A549 (cell line): ENCODE results near the gene RAB29. TPM values are rescaled to one million over a fixed set of nuclear protein-coding genes. Genes with fewer than 3 reads are reported as not detected.

Source experiments
- ATAC-seq, 2 experiments: fragments of 200-7000 bp in 1 of 2; fragments of >200 bp in 1 of 2; cut with Nextera tagmentation in 1 of 2; cut with Tn5 transposase in 1 of 2; 3 replicates each; pipeline versions ENCODE4 v1.8.0 to v1.9.1; 2018 to 2020; ENCODE audit warnings: mild to moderate bottlenecking in 1 of 2, moderate library complexity in 1 of 2
- CTCF ChIA-PET: fragments of 300-600 bp; sonication (Branson Sonifier 250); formaldehyde crosslinking; extraction: SDS; loops from one replicate; lab custom pipeline; 2021; ENCODE audit warnings: antibody characterized with exemption, inconsistent platforms; lab: Yijun Ruan, JAX
- POLR2A ChIA-PET: fragments of 350-600 bp; formaldehyde crosslinking; extraction: SDS; loops from one replicate; lab custom pipeline; 2021; ENCODE audit warnings: antibody characterized with exemption, inconsistent platforms; lab: Yijun Ruan, JAX
- DNase-seq, 2 experiments: peaks; one replicate each; pipeline versions ENCODE4 v3.0.0 to v3.0.0-alpha.2; 2011 to 2016; ENCODE audit warnings: low read depth in 1 of 2, low spot score in 1 of 2
- FAIRE-seq: peaks from 2 replicates; lab custom pipeline; 2011; peaks lifted over from hg19 to GRCh38; lab: Jason Lieb, UNC
- H3K27ac ChIP-seq, 2 experiments: fragments of >200 bp; sonication (Bioruptor Twin); formaldehyde crosslinking; 3 replicates each; pipeline ENCODE4 v1.5.1; 2016 to 2017
- H3K4me1 ChIP-seq: fragments of >200 bp; sonication (Bioruptor Twin); formaldehyde crosslinking; 3 replicates; pipeline ENCODE4 v1.6.1; 2016
- H3K4me2 ChIP-seq: fragments of >200 bp; sonication (Bioruptor Twin); formaldehyde crosslinking; 3 replicates; pipeline ENCODE4 v1.6.1; 2016
- H3K4me3 ChIP-seq: fragments of >200 bp; sonication (Bioruptor Twin); formaldehyde crosslinking; 3 replicates; pipeline ENCODE4 v1.5.1; 2016
- H3K9me3 ChIP-seq: fragments of >200 bp; sonication (Bioruptor Twin); formaldehyde crosslinking; 3 replicates; pipeline ENCODE4 v1.6.1; 2016
- BCL3 ChIP-seq: fragments of >200 bp; sonication (Bioruptor Twin); formaldehyde crosslinking; IDR thresholded peaks from 3 replicates; pipeline ENCODE4 v1.6.1; 2016
- CBX8 ChIP-seq: fragments of 200-600 bp; sonication (generic); IDR thresholded peaks from 2 replicates; pipeline ENCODE4 v1.6.1; 2016
- CEBPB ChIP-seq, 2 experiments: fragments of >200 bp in 1 of 2; sonication (Bioruptor Twin) in 1 of 2; formaldehyde crosslinking in 1 of 2; IDR thresholded peaks; 2 replicates each; pipeline ENCODE4 v1.6.1; 2012 to 2016
- CHD4 ChIP-seq: fragments of 200-600 bp; sonication (generic); IDR thresholded peaks from 2 replicates; pipeline ENCODE4 v1.6.1; 2016; ENCODE audit warnings: antibody characterized with exemption, mild to moderate bottlenecking, borderline replicate concordance
- ELK1 ChIP-seq: fragments of 150-350 bp; IDR thresholded peaks from 2 replicates; pipeline ENCODE4 v1.6.1; 2014; ENCODE audit warnings: low read depth, mild to moderate bottlenecking, low read length
- EP300 ChIP-seq, 2 experiments: fragments of >200 bp; sonication (Bioruptor Twin); formaldehyde crosslinking; IDR thresholded peaks; 2 replicates in 1 of 2; 3 replicates in 1 of 2; pipeline ENCODE4 v1.6.1; 2016 to 2017
- HDAC2 ChIP-seq: fragments of 200-600 bp; sonication (generic); IDR thresholded peaks from 2 replicates; pipeline ENCODE4 v1.6.1; 2016
- HOXB13 ChIP-seq: fragments of 250-450 bp; sonication (Bioruptor Pico); IDR thresholded peaks from 2 replicates; pipeline ENCODE4 v1.5.0; 2020; ENCODE audit warnings: low read depth, mild to moderate bottlenecking, moderate library complexity
- HOXB5 ChIP-seq: fragments of 250-450 bp; sonication (Bioruptor Pico); IDR thresholded peaks from 2 replicates; pipeline ENCODE4 v1.5.0; 2020; ENCODE audit warnings: mild to moderate bottlenecking, moderate library complexity
- JUN ChIP-seq, 2 experiments: fragments of >200 bp; sonication (Bioruptor Twin); formaldehyde crosslinking; IDR thresholded peaks; 2 replicates in 1 of 2; 3 replicates in 1 of 2; pipeline ENCODE4 v1.6.1; 2016 to 2017
- KDM1A ChIP-seq: fragments of 200-600 bp; sonication (generic); IDR thresholded peaks from 2 replicates; pipeline ENCODE4 v1.6.1; 2016; ENCODE audit warnings: low read depth, mild to moderate bottlenecking
- KDM5A ChIP-seq: fragments of 200-600 bp; sonication (generic); IDR thresholded peaks from 2 replicates; pipeline ENCODE4 v1.6.1; 2016; ENCODE audit warnings: antibody characterized with exemption, mild to moderate bottlenecking
- MAFK ChIP-seq: fragments of 450-650 bp; IDR thresholded peaks from 2 replicates; pipeline ENCODE4 v1.6.1; 2014; ENCODE audit not compliant: partially characterized antibody
- MAX ChIP-seq: IDR thresholded peaks from 2 replicates; pipeline ENCODE4 v1.6.1; 2012
- MYC ChIP-seq: IDR thresholded peaks from 2 replicates; pipeline ENCODE4 v1.6.1; 2012; ENCODE audit warnings: mild to moderate bottlenecking, inconsistent platforms, low read length, improper control_type of control experiment, borderline replicate concordance
- NPAS2 ChIP-seq: fragments of 250-450 bp; sonication (Bioruptor Pico); IDR thresholded peaks from 2 replicates; pipeline ENCODE4 v1.8.0; 2022; ENCODE audit warnings: mild to moderate bottlenecking, moderate library complexity, borderline replicate concordance
- PHF8 ChIP-seq: fragments of 200-600 bp; sonication (generic); IDR thresholded peaks from 2 replicates; pipeline ENCODE4 v1.6.1; 2016; ENCODE audit warnings: low read depth, mild to moderate bottlenecking, antibody characterized with exemption, moderate library complexity, borderline replicate concordance
- POLR2A ChIP-seq: IDR thresholded peaks from 2 replicates; pipeline ENCODE4 v1.6.1; 2012; ENCODE audit warnings: mild to moderate bottlenecking, low read length
- POLR2AphosphoS2 ChIP-seq: conservative IDR thresholded peaks from 2 replicates; pipeline ENCODE4 v1.6.1; 2012; ENCODE audit warnings: low read length, improper control_type of control experiment, inconsistent platforms
- RAD21 ChIP-seq, 2 experiments: fragments of >200 bp in 1 of 2; sonication (Bioruptor Twin) in 1 of 2; formaldehyde crosslinking in 1 of 2; IDR thresholded peaks in 1 of 2; conservative IDR thresholded peaks in 1 of 2; 2 replicates in 1 of 2; 3 replicates in 1 of 2; pipeline ENCODE4 v1.6.1; 2012 to 2018; ENCODE audit warnings: inconsistent platforms in 1 of 2
- RCOR1 ChIP-seq: fragments of 150-350 bp; IDR thresholded peaks from 2 replicates; pipeline ENCODE4 v1.6.1; 2014; ENCODE audit warnings: antibody characterized with exemption, low read length, low read depth
- TFCP2L1 ChIP-seq: fragments of 250-450 bp; sonication (Bioruptor Pico); IDR thresholded peaks from 2 replicates; pipeline ENCODE4 v1.5.0; 2021; ENCODE audit warnings: mild to moderate bottlenecking
- ZC3H11A ChIP-seq: fragments of 450-650 bp; IDR thresholded peaks from 2 replicates; pipeline ENCODE4 v1.6.1; 2014; ENCODE audit warnings: antibody characterized with exemption, mild to moderate bottlenecking
- WGBS: methylation state at CpG from one replicate; pipeline ENCODE4 v1.1.6; 2017; ENCODE audit errors: missing lambda C conversion rate; 5-methylcytosine and 5-hydroxymethylcytosine counted together
- polyA plus RNA-seq, 4 experiments: library from polyadenylated mRNA; depleted of rRNA in 3 of 4; stranded (reverse); fragments of >200 nt; fragmentation: RNase III in 1 of 4; extraction: RNeasy Plus Mini Kit Qiagen cat#74134 plus additional on column Dnase treatment in 1 of 4; gene quantifications; 2 replicates in 3 of 4; 3 replicates in 1 of 4; pipeline ENCODE4 v1.2.3, GENCODE V29; 2011 to 2017
- TF ChIP-seq, protein P1 (sequence below): fragments of >200 bp; sonication (Bioruptor Twin); formaldehyde crosslinking; IDR thresholded peaks from 3 replicates; pipeline ENCODE4 v1.5.1; 2016

Gene RAB29
- polyA plus RNA-seq, 2 of the 4 experiments (the other 2 are of a cell fraction): 9.8 to 17.9 TPM

- H3K4me1 ChIP-seq: no peaks in the 10 kb centered on the region
- ATAC-seq: no peak
- no peak overlapping the region for H3K4me2 ChIP-seq
- POLR2A ChIA-PET: no interaction called here
- no peak overlapping the region for H3K4me3 ChIP-seq
- CTCF ChIA-PET: interaction anchor here (1.0 to 17.3 kb wide), 7 partner anchors 11 to 197 kb away, joined by 3 to 371 read pairs (median 4); no protein-coding TSS in a partner anchor
- 86% methylated on average over 9 of the region's 9 CpGs for WGBS
- TF ChIP-seq RAD21 (conservative IDR thresholded peaks at IDR 0.05 in 1 of 2, IDR thresholded peaks at IDR 0.05 in 1 of 2): no peak
- no peak for TF ChIP-seq CEBPB (IDR thresholded peaks at IDR 0.05)
- no peak for TF ChIP-seq JUN (IDR thresholded peaks at IDR 0.05)
- TF ChIP-seq, protein P1, sequence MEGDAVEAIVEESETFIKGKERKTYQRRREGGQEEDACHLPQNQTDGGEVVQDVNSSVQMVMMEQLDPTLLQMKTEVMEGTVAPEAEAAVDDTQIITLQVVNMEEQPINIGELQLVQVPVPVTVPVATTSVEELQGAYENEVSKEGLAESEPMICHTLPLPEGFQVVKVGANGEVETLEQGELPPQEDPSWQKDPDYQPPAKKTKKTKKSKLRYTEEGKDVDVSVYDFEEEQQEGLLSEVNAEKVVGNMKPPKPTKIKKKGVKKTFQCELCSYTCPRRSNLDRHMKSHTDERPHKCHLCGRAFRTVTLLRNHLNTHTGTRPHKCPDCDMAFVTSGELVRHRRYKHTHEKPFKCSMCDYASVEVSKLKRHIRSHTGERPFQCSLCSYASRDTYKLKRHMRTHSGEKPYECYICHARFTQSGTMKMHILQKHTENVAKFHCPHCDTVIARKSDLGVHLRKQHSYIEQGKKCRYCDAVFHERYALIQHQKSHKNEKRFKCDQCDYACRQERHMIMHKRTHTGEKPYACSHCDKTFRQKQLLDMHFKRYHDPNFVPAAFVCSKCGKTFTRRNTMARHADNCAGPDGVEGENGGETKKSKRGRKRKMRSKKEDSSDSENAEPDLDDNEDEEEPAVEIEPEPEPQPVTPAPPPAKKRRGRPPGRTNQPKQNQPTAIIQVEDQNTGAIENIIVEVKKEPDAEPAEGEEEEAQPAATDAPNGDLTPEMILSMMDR: no peak
- TF ChIP-seq HOXB5: no peak
- no peak for FAIRE-seq
- no peak for DNase-seq
- no peaks in the 10 kb centered on the region for H3K9me3 ChIP-seq
- no peak overlapping the region for H3K27ac ChIP-seq
These were observed 10.2 kb upstream of the RAB29 start for GRCh38 chr1:205785446-205785845.

DNA sequence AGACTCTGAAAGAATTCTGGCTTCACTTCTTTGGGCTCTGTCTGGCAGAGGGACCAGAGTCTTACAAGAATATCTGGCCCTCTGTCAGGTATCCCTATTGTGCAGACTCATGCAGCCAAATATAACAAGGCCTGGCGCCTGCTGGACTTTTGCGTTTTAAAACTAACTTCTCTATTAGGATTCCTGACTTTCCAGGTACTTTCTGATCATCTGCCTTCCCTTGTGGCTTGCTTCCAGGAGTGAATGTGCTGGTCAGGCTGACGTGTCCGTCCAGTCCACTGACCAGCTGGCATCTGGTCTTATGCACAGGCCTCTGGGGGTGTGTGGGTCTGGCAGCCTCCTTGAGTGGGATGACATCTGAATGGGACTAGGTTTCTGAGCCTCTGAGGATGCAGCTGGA is 8.6 kb upstream of the RAB29 start:
- ATAC-seq (no peak), FAIRE-seq (no peak), DNase-seq (no peak)
- WGBS: 93% methylated on average over 4 of the region's 4 CpGs
- TF ChIP-seq NPAS2 (CRISPR knock-in tag) (no peak), ELK1 (no peak), MAX (no peak), POLR2A (no peak), CHD4 (no peak), MYC (no peak)
- ChIA-PET CTCF (interaction anchor here (0.6 to 17.3 kb wide), 5 partner anchors 14 to 198 kb away, joined by 3 to 371 read pairs (median 5); no protein-coding TSS in a partner anchor), POLR2A (no interaction called here)
- no peaks in the 10 kb centered on the region for H3K4me1 ChIP-seq
- H3K4me2 ChIP-seq: no peak overlapping the region
- H3K4me3 ChIP-seq: no peak overlapping the region
- no peaks in the 10 kb centered on the region for H3K9me3 ChIP-seq
- H3K27ac ChIP-seq: no peak overlapping the region

- no peak overlapping the region for H3K4me2 ChIP-seq
- ATAC-seq (no peak), FAIRE-seq (no peak), DNase-seq (no peak)
- no peak overlapping the region for H3K4me3 ChIP-seq
- H3K27ac ChIP-seq: no peak overlapping the region
- POLR2A ChIA-PET: no interaction called here
- no peaks in the 10 kb centered on the region for H3K4me1 ChIP-seq
- no peaks in the 10 kb centered on the region for H3K9me3 ChIP-seq
- TF ChIP-seq POLR2AphosphoS2: no peak
- TF ChIP-seq CBX8: no peak
- no peak for TF ChIP-seq RAD21 (conservative IDR thresholded peaks at IDR 0.05 in 1 of 2, IDR thresholded peaks at IDR 0.05 in 1 of 2)
- no peak for TF ChIP-seq KDM1A
- no peak for TF ChIP-seq EP300 (IDR thresholded peaks at IDR 0.05)
- TF ChIP-seq HOXB13: no peak
- no peak for TF ChIP-seq ZC3H11A
- TF ChIP-seq CEBPB (IDR thresholded peaks at IDR 0.05): no peak
- TF ChIP-seq MAFK: no peak
- TF ChIP-seq TFCP2L1 (CRISPR knock-in tag): no peak
- TF ChIP-seq RCOR1: no peak
- TF ChIP-seq MYC: no peak
- TF ChIP-seq BCL3: no peak
- no peak for TF ChIP-seq PHF8
- TF ChIP-seq KDM5A: no peak
- no peak for TF ChIP-seq HDAC2
- CTCF ChIA-PET: interaction anchor here (2.3 to 17.3 kb wide), 2 partner anchors 8 to 199 kb away, joined by 25 to 371 read pairs; no protein-coding TSS in a partner anchor
These were observed 8.1 kb upstream of the RAB29 start for GRCh38 chr1:205783433-205783795.
